Loucy (cell line): ENCODE results near the gene CBLC.

ENCODE experiments used
- EZH2phosphoT487 ChIP-seq: fragments of 200-600 bp; IDR thresholded peaks from 2 replicates; pipeline ENCODE4 v1.6.1; 2018; ENCODE audit warnings: antibody characterized with exemption, mild to moderate bottlenecking, moderate library complexity, borderline replicate concordance
- TF ChIP-seq, protein P1 (sequence below): fragments of 200-600 bp; sonication (generic); conservative IDR thresholded peaks from 2 replicates; pipeline ENCODE4 v1.5.1; 2014; ENCODE audit warnings: mild to moderate bottlenecking, antibody characterized with exemption, low read length

DNA sequence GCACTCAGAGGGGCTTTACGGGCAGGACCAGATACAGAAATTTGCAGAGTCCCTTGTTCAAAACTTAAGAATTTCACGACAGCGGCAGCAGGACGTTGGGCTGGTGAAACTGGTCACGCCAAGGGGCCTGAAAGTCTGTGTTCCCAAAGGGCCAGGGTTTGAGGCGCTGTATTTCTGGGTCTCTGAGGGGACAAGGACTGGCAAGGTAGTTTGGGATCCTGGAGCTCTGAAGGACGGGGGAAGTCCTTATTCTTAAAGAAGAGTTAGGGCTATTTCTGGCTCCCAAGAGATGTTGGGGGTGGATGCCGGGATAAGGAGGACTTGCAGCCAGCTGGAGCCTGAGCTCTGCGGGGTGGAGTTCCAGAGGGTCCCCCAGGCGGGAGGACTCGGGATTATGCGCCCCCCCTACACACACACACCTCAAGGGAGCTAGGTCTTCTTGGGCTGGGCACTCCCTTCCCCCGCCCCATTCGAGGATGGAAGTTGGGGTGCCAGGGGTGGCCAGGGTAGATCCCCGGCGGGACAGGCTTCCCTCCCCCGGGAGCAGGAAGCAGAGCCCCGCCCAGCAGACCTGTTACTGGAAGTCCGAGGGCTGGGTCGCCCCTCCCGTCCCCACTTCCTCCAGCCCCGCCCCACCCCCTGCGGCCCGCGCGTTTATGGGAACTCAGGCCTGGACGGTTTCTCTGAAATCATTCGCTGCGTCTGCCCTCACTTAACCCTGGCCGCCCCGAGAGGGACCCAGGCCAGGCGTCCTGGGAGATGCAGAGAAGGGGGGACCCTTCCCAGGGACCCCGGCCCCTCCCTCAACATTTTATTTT, 23.5 kb upstream of the CBLC start:
- TF ChIP-seq, protein P1, sequence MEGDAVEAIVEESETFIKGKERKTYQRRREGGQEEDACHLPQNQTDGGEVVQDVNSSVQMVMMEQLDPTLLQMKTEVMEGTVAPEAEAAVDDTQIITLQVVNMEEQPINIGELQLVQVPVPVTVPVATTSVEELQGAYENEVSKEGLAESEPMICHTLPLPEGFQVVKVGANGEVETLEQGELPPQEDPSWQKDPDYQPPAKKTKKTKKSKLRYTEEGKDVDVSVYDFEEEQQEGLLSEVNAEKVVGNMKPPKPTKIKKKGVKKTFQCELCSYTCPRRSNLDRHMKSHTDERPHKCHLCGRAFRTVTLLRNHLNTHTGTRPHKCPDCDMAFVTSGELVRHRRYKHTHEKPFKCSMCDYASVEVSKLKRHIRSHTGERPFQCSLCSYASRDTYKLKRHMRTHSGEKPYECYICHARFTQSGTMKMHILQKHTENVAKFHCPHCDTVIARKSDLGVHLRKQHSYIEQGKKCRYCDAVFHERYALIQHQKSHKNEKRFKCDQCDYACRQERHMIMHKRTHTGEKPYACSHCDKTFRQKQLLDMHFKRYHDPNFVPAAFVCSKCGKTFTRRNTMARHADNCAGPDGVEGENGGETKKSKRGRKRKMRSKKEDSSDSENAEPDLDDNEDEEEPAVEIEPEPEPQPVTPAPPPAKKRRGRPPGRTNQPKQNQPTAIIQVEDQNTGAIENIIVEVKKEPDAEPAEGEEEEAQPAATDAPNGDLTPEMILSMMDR, result no peak
- no peak for TF ChIP-seq EZH2phosphoT487
